Right lobe of liver (tissue), 6 donors: ENCODE results near the gene ITPR2. TPM values are rescaled to one million over a fixed set of nuclear protein-coding genes. Genes with fewer than 3 reads are reported as not detected.

Source experiments
- ATAC-seq, 4 donors: fragments of 200-7000 bp; cut with Tn5 transposase; one replicate each; pipeline ENCODE4 v1.9.1; 2020; ENCODE audit warnings: mild to moderate bottlenecking in 4 of 4, moderate library complexity in 4 of 4
- DNase-seq, 3 donors: peaks; one replicate each; pipeline ENCODE4 v3.0.0-alpha.2; 2020
- H3K27ac ChIP-seq, 3 donors: fragments of 200-600 bp; one replicate each; pipeline ENCODE4 v1.8.0; 2022
- H3K27me3 ChIP-seq, 2 donors: fragments of 200-600 bp; one replicate each; pipeline ENCODE4 v1.8.0; 2022
- H3K36me3 ChIP-seq, 4 donors: fragments of 200-600 bp; sonication (generic) in 1 of 4; one replicate each; pipeline versions ENCODE4 v1.5.1 to v1.8.0; 2017 to 2022; ENCODE audit warnings: control low read depth in 1 of 4
- H3K4me1 ChIP-seq, 4 donors: fragments of 200-600 bp; sonication (generic) in 1 of 4; one replicate each; pipeline versions ENCODE4 v1.5.1 to v1.8.0; 2017 to 2022; ENCODE audit warnings: control low read depth in 1 of 4
- H3K4me3 ChIP-seq, 3 donors: fragments of 200-600 bp; one replicate each; pipeline ENCODE4 v1.8.0; 2022
- H3K9me3 ChIP-seq, 4 donors: fragments of 200-600 bp; sonication (generic) in 1 of 4; one replicate each; pipeline versions ENCODE4 v1.5.1 to v1.8.0; 2017 to 2022; ENCODE audit warnings: control low read depth in 1 of 4
- CTCF ChIP-seq, 4 donors: fragments of 200-600 bp in 3 of 4; fragments of 450-650 bp in 1 of 4; IDR thresholded peaks; one replicate each; pipeline versions ENCODE4 v1.5.1 to v1.8.0; 2016 to 2022; ENCODE audit warnings: antibody characterized with exemption in 4 of 4, mild to moderate bottlenecking in 2 of 4
- POLR2A ChIP-seq: fragments of 450-650 bp; IDR thresholded peaks from one replicate; pipeline ENCODE4 v1.6.1; 2017; ENCODE audit warnings: antibody characterized with exemption, mild to moderate bottlenecking
- WGBS: methylation state at CpG from one replicate; pipeline ENCODE4 v1.1.6; 2018; ENCODE audit warnings: low coverage, low lambda C conversion rate; ENCODE audit not compliant: insufficient coverage; ENCODE audit errors: missing lambda C conversion rate; 5-methylcytosine and 5-hydroxymethylcytosine counted together
- intact Hi-C, 2 donors: fragments of 100-400 bp; cut with DNase I; formaldehyde crosslinking; loops; one replicate each; pipeline versions ENCODE4 v1.11.2 to v1.14.1; 2022
- total RNA-seq, 6 experiments: library from RNA; depleted of rRNA in 2 of 6; stranded (reverse); fragments of >200 nt in 2 of 6; fragmentation: NEBNext Ultra II Directional in 3 of 6; extraction: Animal tissue kit (Norgen Biotek cat#: 25700) in 3 of 6; gene quantifications; one replicate each; pipeline versions ENCODE4 v1.1.0 to v1.2.4, GENCODE V29; 2016 to 2023
- donor health status: DM: no; HTN: yes; CAD: no.
- donor health status: DM: no; HTN: no; CAD: no.
- donor health status: DM: no; HTN: no; CAD: no.
- donor health status: DM: no; HTN: yes; CAD: no.
- donor health status: DM: no; HTN: yes; CAD: no.

Gene ITPR2
- total RNA-seq, 6 experiments from 2014 or later: 39.3 to 114 (median 57.2) TPM

- DNase-seq: no peak
- WGBS: 95% methylated on average over 2 of the region's 2 CpGs
- Histone ChIP-seq H3K27ac (no peak overlapping the region), H3K4me3 (no peak overlapping the region), H3K27me3 (no peaks in the 10 kb centered on the region), H3K4me1 (peaks cover 0 to 17% (median 0%) of the 10 kb centered on the region in 4 donors), H3K9me3 (no peaks in the 10 kb centered on the region), H3K36me3 (peaks cover 0 to 39% (median 4%) of the 10 kb centered on the region in 4 donors)
- intact Hi-C loops: no loop called here
- TF ChIP-seq POLR2A (no peak), CTCF (IDR thresholded peaks at IDR 0.05) (no peak)
- ATAC-seq: no peak
Observed at GRCh38 chr12:26717757-26718156, 115.2 kb downstream of the ITPR2 start.

DNA sequence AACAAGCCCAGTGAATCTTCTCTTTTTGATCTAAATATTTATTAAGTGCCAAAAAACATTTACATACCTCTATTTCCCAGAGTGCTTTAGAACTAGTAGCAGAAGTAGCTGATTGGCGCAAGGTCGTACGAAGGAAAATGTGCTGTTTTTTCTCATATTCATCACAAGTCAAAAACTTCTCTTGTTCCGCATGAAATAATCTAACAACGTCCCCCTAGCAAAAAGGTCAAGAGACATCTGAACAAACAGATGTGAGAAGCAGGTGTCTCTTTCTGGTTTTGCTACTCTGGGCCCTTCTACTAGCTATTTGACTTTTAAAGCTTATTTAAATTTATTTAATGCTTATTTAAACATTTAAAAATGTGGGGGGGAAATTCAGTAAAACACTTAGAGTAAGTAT is 117.8 kb downstream of the ITPR2 start:
- no peak for TF ChIP-seq POLR2A
- no peak for TF ChIP-seq CTCF (IDR thresholded peaks at IDR 0.05)
- ATAC-seq: no peak
- no peaks in the 10 kb centered on the region for H3K9me3 ChIP-seq
- H3K27me3 ChIP-seq: no peaks in the 10 kb centered on the region
- H3K27ac ChIP-seq: no peak overlapping the region
- intact Hi-C loops: no loop called here
- WGBS: 95% methylated on average over 5 of the region's 5 CpGs
- DNase-seq: no peak
- no peaks in the 10 kb centered on the region for H3K4me1 ChIP-seq
- peaks cover 0 to 51% (median 4%) of the 10 kb centered on the region in 4 donors for H3K36me3 ChIP-seq
- no peak overlapping the region for H3K4me3 ChIP-seq

DNA sequence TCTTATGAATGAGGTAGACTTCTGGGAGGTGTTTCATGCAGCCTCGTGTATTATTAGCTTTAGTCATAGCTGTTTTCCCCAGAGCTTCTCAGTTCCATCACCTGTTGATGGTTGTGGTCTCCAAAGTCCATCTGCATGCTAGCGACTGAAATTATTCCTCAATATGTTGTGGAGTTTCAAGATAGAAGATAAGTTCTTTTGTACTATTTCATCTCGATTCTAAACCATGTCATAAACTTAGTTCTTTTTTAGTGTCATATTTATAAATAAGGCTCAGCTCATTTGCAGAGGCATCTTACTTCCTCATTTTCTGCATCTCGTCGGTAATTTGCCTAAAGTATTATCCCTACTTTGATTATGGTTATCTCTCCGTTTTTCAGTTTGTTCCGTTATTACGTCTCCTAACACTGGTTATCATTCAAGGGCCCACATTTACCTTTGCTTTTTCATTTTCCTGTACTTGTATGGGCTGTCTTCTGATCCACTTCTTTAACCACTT is 119.1 kb downstream of the ITPR2 start:
- DNase-seq (no peak), ATAC-seq (no peak)
- Histone ChIP-seq H3K27me3 (no peaks in the 10 kb centered on the region), H3K4me1 (no peaks in the 10 kb centered on the region), H3K4me3 (no peak overlapping the region), H3K27ac (no peak overlapping the region), H3K9me3 (no peaks in the 10 kb centered on the region), H3K36me3 (peaks cover 0 to 55% (median 4%) of the 10 kb centered on the region in 4 donors)
- TF ChIP-seq POLR2A (no peak), CTCF (IDR thresholded peaks at IDR 0.05) (no peak)
- intact Hi-C loops: no loop called here
- 87% methylated on average over 8 of the region's 8 CpGs for WGBS

DNA sequence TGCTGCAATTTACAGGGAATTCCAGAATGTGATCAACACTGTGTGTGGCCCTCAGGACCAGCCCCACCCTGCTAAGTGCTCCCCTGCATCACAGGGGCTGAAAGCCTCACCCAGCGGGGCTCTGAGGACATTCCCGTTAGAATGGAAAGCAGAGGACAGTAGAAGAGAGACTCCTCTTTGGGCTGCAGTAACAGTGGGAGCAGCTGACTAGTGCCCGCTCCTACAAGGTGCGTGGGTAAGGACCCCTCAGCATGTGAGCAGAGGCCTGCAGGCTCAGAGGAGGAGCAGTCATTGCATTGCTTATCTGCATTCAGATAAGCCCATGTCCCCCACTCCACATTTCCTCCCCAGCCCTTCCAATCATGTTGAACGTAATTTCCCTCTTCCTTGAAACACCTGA is 120.1 kb downstream of the ITPR2 start:
- H3K27me3 ChIP-seq: no peaks in the 10 kb centered on the region
- no peak for DNase-seq
- ATAC-seq: peak in 2 of 4 donors; percentile 10 to 13
- intact Hi-C loops: no loop called here
- H3K36me3 ChIP-seq: peaks cover 0 to 58% (median 4%) of the 10 kb centered on the region in 4 donors
- TF ChIP-seq CTCF (IDR thresholded peaks at IDR 0.05): no peak
- TF ChIP-seq POLR2A: no peak
- H3K4me1 ChIP-seq: no peaks in the 10 kb centered on the region
- H3K9me3 ChIP-seq: no peaks in the 10 kb centered on the region
- no peak overlapping the region for H3K27ac ChIP-seq
- H3K4me3 ChIP-seq: no peak overlapping the region
- 0% methylated on average over 1 of the region's 5 CpGs for WGBS

DNA sequence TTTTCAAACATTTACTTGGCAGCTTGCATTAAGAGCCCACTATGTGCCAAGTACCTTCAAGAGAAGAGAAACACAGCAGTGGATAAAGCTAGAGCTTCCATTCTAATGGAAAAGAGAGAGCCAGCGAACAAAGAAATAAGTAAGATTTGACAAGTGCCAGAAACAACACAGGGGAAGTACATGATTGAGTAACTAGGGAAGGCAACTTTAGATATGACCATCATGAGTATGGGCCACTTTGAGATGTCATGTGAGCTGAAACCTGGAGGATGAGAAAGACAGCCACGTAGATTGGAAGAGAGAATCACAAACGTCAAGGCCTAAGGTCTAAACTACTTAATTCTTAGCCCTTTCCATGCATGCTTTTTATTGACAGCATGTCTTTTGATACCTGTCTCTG is 121.4 kb downstream of the ITPR2 start:
- no peaks in the 10 kb centered on the region for H3K27me3 ChIP-seq
- intact Hi-C loops: no loop called here
- no peaks in the 10 kb centered on the region for H3K9me3 ChIP-seq
- DNase-seq (no peak), ATAC-seq (peak in 1 of 4 donors; percentile 46)
- H3K4me3 ChIP-seq: no peak overlapping the region
- peaks cover 0 to 58% (median 4%) of the 10 kb centered on the region in 4 donors for H3K36me3 ChIP-seq
- H3K27ac ChIP-seq: no peak overlapping the region
- 66% methylated on average over 3 of the region's 3 CpGs for WGBS
- TF ChIP-seq POLR2A (no peak), CTCF (IDR thresholded peaks at IDR 0.05) (no peak)
- H3K4me1 ChIP-seq: no peaks in the 10 kb centered on the region
